Gastrocnemius medialis (tissue), 4 donors: ENCODE results near the gene SLC66A1.

Source experiments
- POLR2A ChIP-seq, 2 donors: fragments of 450-650 bp; IDR thresholded peaks; one replicate each; pipeline ENCODE4 v1.6.1; 2017; ENCODE audit warnings: antibody characterized with exemption in 2 of 2, mild to moderate bottlenecking in 2 of 2, moderate library complexity in 2 of 2
- TF ChIP-seq, protein P1 (sequence below), 5 experiments: fragments of 450-650 bp in 3 of 5; fragments of 200-600 bp in 2 of 5; sonication (generic) in 2 of 5; IDR thresholded peaks in 4 of 5; conservative IDR thresholded peaks in 1 of 5; 1 replicate in 4 of 5; 2 replicates in 1 of 5; pipeline ENCODE4 v1.5.1; 2016 to 2019; ENCODE audit warnings: antibody characterized with exemption in 5 of 5, mild to moderate bottlenecking in 3 of 5, moderate library complexity in 3 of 5

DNA sequence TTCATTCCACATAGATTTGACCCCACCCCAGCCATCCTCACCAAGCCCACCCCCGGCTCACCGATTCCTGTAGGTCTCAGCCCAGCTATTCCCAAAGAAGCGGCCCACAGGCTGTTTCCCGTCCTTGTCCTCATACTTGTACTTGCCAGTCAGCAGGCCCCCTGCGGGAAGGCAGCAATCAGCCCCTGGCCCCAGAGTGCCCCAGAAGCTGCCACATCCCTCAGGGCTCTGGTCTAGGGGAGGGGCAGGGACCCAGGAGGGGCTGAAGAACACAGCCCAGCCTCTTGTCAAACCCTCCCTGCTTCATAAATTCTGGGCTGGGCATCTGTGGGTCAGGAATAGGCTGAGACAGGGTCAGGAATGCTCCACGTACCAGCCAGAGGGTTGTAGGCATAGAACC, 5.2 kb upstream of the SLC66A1 start:
- no peak for TF ChIP-seq POLR2A (IDR thresholded peaks at IDR 0.05)
- TF ChIP-seq, protein P1, sequence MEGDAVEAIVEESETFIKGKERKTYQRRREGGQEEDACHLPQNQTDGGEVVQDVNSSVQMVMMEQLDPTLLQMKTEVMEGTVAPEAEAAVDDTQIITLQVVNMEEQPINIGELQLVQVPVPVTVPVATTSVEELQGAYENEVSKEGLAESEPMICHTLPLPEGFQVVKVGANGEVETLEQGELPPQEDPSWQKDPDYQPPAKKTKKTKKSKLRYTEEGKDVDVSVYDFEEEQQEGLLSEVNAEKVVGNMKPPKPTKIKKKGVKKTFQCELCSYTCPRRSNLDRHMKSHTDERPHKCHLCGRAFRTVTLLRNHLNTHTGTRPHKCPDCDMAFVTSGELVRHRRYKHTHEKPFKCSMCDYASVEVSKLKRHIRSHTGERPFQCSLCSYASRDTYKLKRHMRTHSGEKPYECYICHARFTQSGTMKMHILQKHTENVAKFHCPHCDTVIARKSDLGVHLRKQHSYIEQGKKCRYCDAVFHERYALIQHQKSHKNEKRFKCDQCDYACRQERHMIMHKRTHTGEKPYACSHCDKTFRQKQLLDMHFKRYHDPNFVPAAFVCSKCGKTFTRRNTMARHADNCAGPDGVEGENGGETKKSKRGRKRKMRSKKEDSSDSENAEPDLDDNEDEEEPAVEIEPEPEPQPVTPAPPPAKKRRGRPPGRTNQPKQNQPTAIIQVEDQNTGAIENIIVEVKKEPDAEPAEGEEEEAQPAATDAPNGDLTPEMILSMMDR (IDR thresholded peaks at IDR 0.05 in 4 of 5, conservative IDR thresholded peaks at IDR 0.05 in 1 of 5), result no peak
